Activated CD8-positive, alpha-beta memory T cell treated with anti-CD3 and anti-CD28 coated beads, Interleukin-2, amount 50 U/mL, for 4 hours (primary cell): Measurements from ENCODE around the gene C2orf78.

Source experiments
- DNase-seq: peaks from one replicate; pipeline ENCODE4 v3.0.0-alpha.2; 2020

C2orf78 gene

GRCh38 chr2:73841912-73842738 is 58.1 kb downstream of the C2orf78 start:
- no peak for DNase-seq

DNA sequence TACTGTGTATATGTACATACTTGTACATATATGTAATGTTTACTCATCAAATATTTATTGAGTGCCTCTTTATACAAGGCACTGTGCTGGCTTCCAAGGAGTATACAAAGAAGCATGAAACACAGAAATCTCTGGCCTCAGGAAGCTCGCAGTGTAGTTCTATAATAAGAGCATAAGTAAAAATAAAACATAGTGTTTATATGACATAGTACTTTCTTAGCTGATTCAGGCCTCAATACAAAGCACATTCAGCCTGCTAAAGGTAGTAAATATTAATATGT is 58.7 kb downstream of the C2orf78 start:
- no peak for DNase-seq

- DNase-seq = no peak
These were observed 60.1 kb downstream of the C2orf78 start for GRCh38 chr2:73844087-73844486.

DNA sequence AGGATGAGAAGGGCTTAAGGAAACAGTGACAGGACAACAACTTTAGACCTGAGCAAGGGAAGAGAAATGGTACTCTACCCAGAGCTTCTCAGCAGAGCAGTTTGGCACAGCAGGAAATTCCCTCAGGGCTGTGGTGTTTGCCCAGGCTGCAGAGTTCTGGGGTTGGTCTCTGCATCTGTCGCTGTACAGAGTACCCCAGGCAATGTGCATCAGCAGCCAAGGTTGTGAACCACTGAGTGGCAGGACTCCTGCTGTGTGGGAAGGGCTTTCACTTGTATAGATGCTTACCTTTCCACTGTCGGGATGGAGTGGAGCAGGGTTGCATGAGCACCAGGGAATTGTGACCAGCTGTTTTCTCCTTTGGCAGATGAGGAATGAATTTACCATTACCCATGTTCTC is 66.0 kb downstream of the C2orf78 start:
- no peak for DNase-seq

- no peak for DNase-seq
These were observed 67.3 kb downstream of the C2orf78 start for GRCh38 chr2:73851274-73851673.

- DNase-seq = no peak
These were observed 68.0 kb downstream of the C2orf78 start for GRCh38 chr2:73852020-73852419.

DNA sequence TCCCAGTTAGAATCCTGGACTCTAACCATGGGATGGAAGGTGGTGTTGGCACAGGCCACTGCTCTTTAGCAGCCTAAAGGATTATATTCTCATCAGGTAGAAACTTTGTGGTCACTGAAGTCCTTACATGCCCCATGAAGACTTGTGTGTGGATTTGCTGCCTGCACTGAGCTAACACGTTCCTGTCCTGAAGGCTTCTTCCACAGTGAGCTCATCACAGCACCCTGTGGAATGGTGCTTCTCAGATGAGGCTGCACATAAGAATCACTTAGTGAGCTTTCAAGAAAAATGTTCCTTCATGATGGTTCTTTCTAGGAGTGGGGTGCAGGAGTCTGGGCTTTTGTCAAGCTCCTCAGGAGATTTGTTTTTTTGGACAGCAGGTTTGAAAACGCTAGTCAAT is 71.5 kb downstream of the C2orf78 start:
- DNase-seq = no peak

DNA sequence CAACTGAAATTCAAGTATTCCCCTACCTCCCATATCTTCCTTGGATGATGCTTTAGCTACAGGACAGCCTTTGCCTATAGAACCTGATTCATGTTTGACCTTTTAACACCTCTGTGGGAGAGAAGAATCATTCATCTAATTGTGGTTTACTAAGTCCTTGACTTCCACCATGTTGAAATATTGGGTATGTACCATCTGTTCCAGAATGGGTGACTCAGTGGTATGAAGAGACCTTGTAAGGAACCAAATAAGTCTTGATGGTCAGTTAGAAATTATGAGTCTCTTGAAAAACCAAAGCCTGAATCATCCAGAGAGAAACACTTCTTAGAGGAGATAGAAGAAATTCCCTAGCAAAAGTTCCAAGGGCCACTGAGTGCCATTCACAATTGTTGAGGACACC is 72.2 kb downstream of the C2orf78 start:
- no peak for DNase-seq

GRCh38 chr2:73859721-73860586 is 76.0 kb downstream of the C2orf78 start:
- DNase-seq = no peak

DNA sequence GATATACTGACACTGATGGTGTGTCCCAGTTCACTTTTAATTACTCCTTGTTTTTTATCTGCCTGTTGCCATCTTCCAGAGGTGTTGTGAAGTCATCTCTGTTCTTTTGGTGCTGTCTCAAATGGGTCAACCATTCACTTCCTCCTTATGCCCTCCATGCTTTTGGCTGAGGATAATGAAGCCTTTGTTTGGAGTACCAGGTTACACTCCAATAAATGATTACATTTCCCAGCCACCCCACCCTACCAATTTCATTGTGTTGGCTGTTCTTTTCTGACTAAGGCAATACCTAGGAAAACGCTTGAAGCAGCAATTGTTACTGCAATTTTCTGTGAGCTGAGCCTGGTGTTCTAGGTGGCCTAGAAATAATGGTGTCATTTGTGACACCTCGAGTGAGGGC is 79.0 kb downstream of the C2orf78 start:
- no peak for DNase-seq
